ENCODE measurements around the gene LRRTM4. TPM values are rescaled to one million over a fixed set of nuclear protein-coding genes. Genes with fewer than 3 reads are reported as not detected.

LRRTM4 gene
- total RNA-seq, 1 donor from 2014 or later = 1.8 TPM

GRCh38 chr2:76763276-76763675 is 758.9 kb downstream of the LRRTM4 start:
- Mint-ChIP-seq H3K27me3 (ENCODE audit: unreplicated experiment) (no peaks in the 10 kb centered on the region), H3K27ac (ENCODE audit: unreplicated experiment) (no peak overlapping the region), H3K9me3 (ENCODE audit: unreplicated experiment) (no peaks in the 10 kb centered on the region), H3K4me3 (ENCODE audit: unreplicated experiment) (no peak overlapping the region), H3K4me1 (ENCODE audit: unreplicated experiment) (no peaks in the 10 kb centered on the region), H3K36me3 (ENCODE audit: low read depth, unreplicated experiment) (no peaks in the 10 kb centered on the region)
- no peak for DNase-seq (ENCODE audit: low spot score)
- no peak for TF ChIP-seq CTCF (IDR thresholded peaks at IDR 0.05; ENCODE audit: unreplicated experiment)

GRCh38 chr2:76760367-76760704 is 761.8 kb downstream of the LRRTM4 start:
- Mint-ChIP-seq H3K27ac (ENCODE audit: unreplicated experiment) (no peak overlapping the region), H3K36me3 (ENCODE audit: low read depth, unreplicated experiment) (no peaks in the 10 kb centered on the region), H3K4me1 (ENCODE audit: unreplicated experiment) (no peaks in the 10 kb centered on the region), H3K9me3 (ENCODE audit: unreplicated experiment) (no peaks in the 10 kb centered on the region), H3K4me3 (ENCODE audit: unreplicated experiment) (no peak overlapping the region), H3K27me3 (ENCODE audit: unreplicated experiment) (no peaks in the 10 kb centered on the region)
- DNase-seq (ENCODE audit: low spot score) = no peak
- TF ChIP-seq CTCF (IDR thresholded peaks at IDR 0.05; ENCODE audit: unreplicated experiment) = no peak

GRCh38 chr2:76759634-76760366 is 762.4 kb downstream of the LRRTM4 start:
- H3K27ac Mint-ChIP-seq (ENCODE audit: unreplicated experiment) = no peak overlapping the region
- H3K4me1 Mint-ChIP-seq (ENCODE audit: unreplicated experiment) = no peaks in the 10 kb centered on the region
- no peak overlapping the region for H3K4me3 Mint-ChIP-seq (ENCODE audit: unreplicated experiment)
- no peaks in the 10 kb centered on the region for H3K36me3 Mint-ChIP-seq (ENCODE audit: low read depth, unreplicated experiment)
- no peak for TF ChIP-seq CTCF (IDR thresholded peaks at IDR 0.05; ENCODE audit: unreplicated experiment)
- DNase-seq (ENCODE audit: low spot score) = no peak
- H3K9me3 Mint-ChIP-seq (ENCODE audit: unreplicated experiment) = no peaks in the 10 kb centered on the region
- H3K27me3 Mint-ChIP-seq (ENCODE audit: unreplicated experiment) = no peaks in the 10 kb centered on the region

GRCh38 chr2:76752506-76752905 is 769.7 kb downstream of the LRRTM4 start:
- Mint-ChIP-seq H3K4me3 (ENCODE audit: unreplicated experiment) (no peak overlapping the region), H3K36me3 (ENCODE audit: low read depth, unreplicated experiment) (no peaks in the 10 kb centered on the region), H3K27ac (ENCODE audit: unreplicated experiment) (no peak overlapping the region), H3K4me1 (ENCODE audit: unreplicated experiment) (peaks cover 5% of the 10 kb centered on the region), H3K27me3 (ENCODE audit: unreplicated experiment) (no peaks in the 10 kb centered on the region), H3K9me3 (ENCODE audit: unreplicated experiment) (no peaks in the 10 kb centered on the region)
- DNase-seq (ENCODE audit: low spot score) = no peak
- no peak for TF ChIP-seq CTCF (IDR thresholded peaks at IDR 0.05; ENCODE audit: unreplicated experiment)

- no peak overlapping the region for H3K4me3 Mint-ChIP-seq (ENCODE audit: unreplicated experiment)
- no peaks in the 10 kb centered on the region for H3K27me3 Mint-ChIP-seq (ENCODE audit: unreplicated experiment)
- no peaks in the 10 kb centered on the region for H3K9me3 Mint-ChIP-seq (ENCODE audit: unreplicated experiment)
- no peak overlapping the region for H3K27ac Mint-ChIP-seq (ENCODE audit: unreplicated experiment)
- peaks cover 5% of the 10 kb centered on the region for H3K4me1 Mint-ChIP-seq (ENCODE audit: unreplicated experiment)
- DNase-seq (ENCODE audit: low spot score) = no peak
- H3K36me3 Mint-ChIP-seq (ENCODE audit: low read depth, unreplicated experiment) = no peaks in the 10 kb centered on the region
- TF ChIP-seq CTCF (IDR thresholded peaks at IDR 0.05; ENCODE audit: unreplicated experiment) = no peak
These were observed 772.3 kb downstream of the LRRTM4 start for GRCh38 chr2:76749858-76750257.
